HEK293T (cell line): Measurements from ENCODE around the gene CA7.

Experiments
- CTCF ChIA-PET: fragments of 350-600 bp; formaldehyde crosslinking; extraction: SDS; loops from one replicate; lab custom pipeline; 2021; ENCODE audit warnings: antibody characterized with exemption, inconsistent platforms; lab: Yijun Ruan, JAX
- POLR2A ChIA-PET: fragments of 350-600 bp; formaldehyde crosslinking; extraction: SDS; loops from one replicate; lab custom pipeline; 2020; ENCODE audit warnings: antibody characterized with exemption, inconsistent platforms; lab: Yijun Ruan, JAX
- DNase-seq: peaks from one replicate; pipeline ENCODE4 v3.0.0; 2012; ENCODE audit warnings: mixed read lengths; ENCODE audit errors: extremely low spot score
- ARNT ChIP-seq: fragments of 450-650 bp; IDR thresholded peaks from 2 replicates; pipeline ENCODE4 v1.6.1; 2017; ENCODE audit warnings: mild to moderate bottlenecking
- BHLHE40 ChIP-seq: fragments of 450-650 bp; IDR thresholded peaks from 2 replicates; pipeline ENCODE4 v1.6.1; 2016; ENCODE audit warnings: mild to moderate bottlenecking, moderate library complexity, borderline replicate concordance
- CTBP1 ChIP-seq: fragments of 450-650 bp; IDR thresholded peaks from 2 replicates; pipeline ENCODE4 v1.6.1; 2016; ENCODE audit warnings: borderline replicate concordance
- ELF4 ChIP-seq: fragments of 450-650 bp; IDR thresholded peaks from 2 replicates; pipeline ENCODE4 v1.6.1; 2017; ENCODE audit warnings: antibody characterized with exemption
- FOXA1 ChIP-seq: fragments of 450-650 bp; IDR thresholded peaks from 2 replicates; pipeline ENCODE4 v1.6.1; 2016; ENCODE audit warnings: mild to moderate bottlenecking
- FOXK2 ChIP-seq: fragments of 450-650 bp; IDR thresholded peaks from 2 replicates; pipeline ENCODE4 v1.6.1; 2016; ENCODE audit warnings: mild to moderate bottlenecking
- FOXM1 ChIP-seq: fragments of 450-650 bp; IDR thresholded peaks from 2 replicates; pipeline ENCODE4 v1.6.1; 2017; ENCODE audit warnings: mild to moderate bottlenecking, borderline replicate concordance
- HDGF ChIP-seq: fragments of 450-650 bp; IDR thresholded peaks from 2 replicates; pipeline ENCODE4 v1.6.1; 2017; ENCODE audit warnings: antibody characterized with exemption, borderline replicate concordance
- L3MBTL2 ChIP-seq: fragments of 450-650 bp; conservative IDR thresholded peaks from 2 replicates; pipeline ENCODE4 v1.6.1; 2016; ENCODE audit warnings: mild to moderate bottlenecking
- LEF1 ChIP-seq: fragments of 450-650 bp; IDR thresholded peaks from 2 replicates; pipeline ENCODE4 v1.6.1; 2017; ENCODE audit warnings: mild to moderate bottlenecking, borderline replicate concordance
- NFRKB ChIP-seq: fragments of 450-650 bp; IDR thresholded peaks from 2 replicates; pipeline ENCODE4 v1.6.1; 2016; ENCODE audit warnings: mild to moderate bottlenecking, moderate library complexity
- PKNOX1 ChIP-seq: fragments of 450-650 bp; IDR thresholded peaks from 2 replicates; pipeline ENCODE4 v1.6.1; 2016
- SP1 ChIP-seq: fragments of 450-650 bp; IDR thresholded peaks from 2 replicates; pipeline ENCODE4 v1.6.1; 2017
- SUZ12 ChIP-seq: fragments of 450-650 bp; IDR thresholded peaks from 2 replicates; pipeline ENCODE4 v1.6.1; 2016; ENCODE audit warnings: mild to moderate bottlenecking
- TARDBP ChIP-seq: fragments of 450-650 bp; IDR thresholded peaks from 2 replicates; pipeline ENCODE4 v1.6.1; 2016
- ZNF384 ChIP-seq: fragments of 450-650 bp; IDR thresholded peaks from 2 replicates; pipeline ENCODE4 v1.6.1; 2016

CA7 gene

GRCh38 chr16:66856184-66856730 lies 12.0 kb downstream of the CA7 start:
- POLR2A ChIA-PET, result interaction anchor here (1.7 kb wide), 1 partner anchor 17 kb away, joined by 4 read pairs; no protein-coding TSS in a partner anchor
- CTCF ChIA-PET, result interaction anchor here (1.2 kb wide), 1 partner anchor 17 kb away, joined by 3 read pairs; no protein-coding TSS in a partner anchor
- no peak for DNase-seq
- TF ChIP-seq ZNF384 (no peak), L3MBTL2 (no peak), SUZ12 (no peak), SP1 (no peak), NFRKB (no peak), ELF4 (no peak), LEF1 (no peak), HDGF (no peak), FOXK2 (no peak), CTBP1 (no peak), FOXM1 (no peak), ARNT (no peak), FOXA1 (no peak), BHLHE40 (no peak), PKNOX1 (no peak), TARDBP (no peak)

GRCh38 chr16:66856801-66857200 lies 12.6 kb downstream of the CA7 start:
- POLR2A ChIA-PET, result interaction anchor here (1.7 kb wide), 1 partner anchor 16 kb away, joined by 4 read pairs; no protein-coding TSS in a partner anchor
- CTCF ChIA-PET, result interaction anchor here (1.2 kb wide), 1 partner anchor 16 kb away, joined by 3 read pairs; no protein-coding TSS in a partner anchor
- TF ChIP-seq ZNF384 (no peak), SP1 (no peak), LEF1 (no peak), NFRKB (no peak), BHLHE40 (no peak), CTBP1 (no peak)
- DNase-seq, result no peak

- CTCF ChIA-PET, result interaction anchor here (1.2 kb wide), 1 partner anchor 16 kb away, joined by 3 read pairs; no protein-coding TSS in a partner anchor
- TF ChIP-seq FOXK2, result no peak
- TF ChIP-seq ZNF384, result no peak
- no peak for TF ChIP-seq HDGF
- POLR2A ChIA-PET, result interaction anchor here (1.7 kb wide), 1 partner anchor 16 kb away, joined by 4 read pairs; no protein-coding TSS in a partner anchor
- no peak for DNase-seq
These were observed 13.2 kb downstream of the CA7 start for GRCh38 chr16:66857437-66857836.

GRCh38 chr16:66858740-66859396 lies 14.7 kb downstream of the CA7 start:
- ChIA-PET CTCF (interaction anchor here (0.6 to 1.6 kb wide), 2 partner anchors 9 to 251 kb away, joined by 3 to 5 read pairs; no protein-coding TSS in a partner anchor), POLR2A (interaction anchor here (1.1 kb wide), 1 partner anchor 29 kb away, joined by 3 read pairs; the partner anchor contains the start of gene NAE1)
- no peak for TF ChIP-seq FOXK2
- TF ChIP-seq ZNF384, result no peak
- no peak for TF ChIP-seq PKNOX1
- TF ChIP-seq L3MBTL2, result no peak
- TF ChIP-seq SP1, result no peak
- no peak for TF ChIP-seq SUZ12
- no peak for TF ChIP-seq FOXA1
- TF ChIP-seq BHLHE40, result no peak
- no peak for TF ChIP-seq LEF1
- no peak for TF ChIP-seq HDGF
- no peak for TF ChIP-seq TARDBP
- TF ChIP-seq FOXM1, result no peak
- no peak for TF ChIP-seq ELF4
- no peak for DNase-seq

- DNase-seq, result no peak
- ChIA-PET POLR2A (interaction anchor here (1.1 kb wide), 1 partner anchor 29 kb away, joined by 3 read pairs; the partner anchor contains the start of gene NAE1), CTCF (interaction anchor here (1.3 to 1.6 kb wide), 4 partner anchors 9 to 251 kb away, joined by 4 to 7 read pairs (median 5); partner anchors contain the start of gene NAE1)
- TF ChIP-seq BHLHE40, result no peak
- no peak for TF ChIP-seq L3MBTL2
- no peak for TF ChIP-seq SUZ12
- no peak for TF ChIP-seq SP1
- TF ChIP-seq NFRKB, result no peak
- no peak for TF ChIP-seq FOXK2
- TF ChIP-seq FOXM1, result no peak
- TF ChIP-seq TARDBP, result no peak
- no peak for TF ChIP-seq ELF4
- no peak for TF ChIP-seq HDGF
- no peak for TF ChIP-seq PKNOX1
- no peak for TF ChIP-seq CTBP1
- TF ChIP-seq LEF1, result no peak
- no peak for TF ChIP-seq FOXA1
- no peak for TF ChIP-seq ZNF384
- no peak for TF ChIP-seq ARNT
These were observed 15.3 kb downstream of the CA7 start for GRCh38 chr16:66859397-66860068.
